H54 (cell line): ENCODE measurements around the gene FNDC10.

ENCODE experiments used
- DNase-seq: peaks from one replicate; pipeline ENCODE4 v3.0.0; 2011; ENCODE audit warnings: low spot score, mixed read lengths; ENCODE audit not compliant: insufficient read length
- FAIRE-seq: peaks from 3 replicates; lab custom pipeline; 2011; peaks lifted over from hg19 to GRCh38; lab: Jason Lieb, UNC
- POLR2A ChIP-seq: IDR thresholded peaks from 2 replicates; pipeline ENCODE4 v1.6.1; 2011; ENCODE audit warnings: low read depth, mild to moderate bottlenecking, low read length

The FNDC10 gene

DNA sequence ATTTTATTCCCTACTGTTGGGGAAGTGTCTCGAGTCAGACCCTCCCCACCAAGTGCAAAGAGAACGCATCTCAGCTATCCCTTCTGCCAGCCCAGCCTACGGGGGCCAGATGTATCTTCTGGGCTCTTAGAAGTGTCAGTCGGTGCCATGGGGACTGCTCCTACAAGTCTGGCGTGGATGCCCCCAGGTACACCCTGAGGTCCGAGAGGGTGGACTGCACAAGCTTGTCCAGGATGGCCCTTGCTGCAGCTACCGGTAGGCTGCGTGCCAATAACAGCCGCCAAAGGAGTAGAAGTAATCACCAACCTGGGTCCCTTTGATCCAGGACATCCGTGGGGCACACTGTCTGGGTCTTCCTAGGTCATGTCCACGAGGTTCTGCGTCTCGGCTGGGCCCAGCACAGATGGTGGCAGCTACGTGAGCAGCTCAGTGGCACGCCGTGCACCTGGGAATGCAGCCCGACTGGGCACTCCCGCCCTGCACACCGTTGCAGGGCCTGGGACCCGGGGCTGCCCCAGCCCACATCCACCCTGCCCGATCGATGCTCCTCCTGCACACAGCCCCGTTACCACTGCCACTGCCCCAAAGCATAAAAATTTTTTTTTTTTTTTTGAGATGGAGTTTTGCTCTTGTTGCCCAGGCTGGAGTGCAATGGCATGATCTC is 16.5 kb downstream of the FNDC10 start:
- FAIRE-seq (no peak), DNase-seq (no peak)
- no peak for TF ChIP-seq POLR2A

DNA sequence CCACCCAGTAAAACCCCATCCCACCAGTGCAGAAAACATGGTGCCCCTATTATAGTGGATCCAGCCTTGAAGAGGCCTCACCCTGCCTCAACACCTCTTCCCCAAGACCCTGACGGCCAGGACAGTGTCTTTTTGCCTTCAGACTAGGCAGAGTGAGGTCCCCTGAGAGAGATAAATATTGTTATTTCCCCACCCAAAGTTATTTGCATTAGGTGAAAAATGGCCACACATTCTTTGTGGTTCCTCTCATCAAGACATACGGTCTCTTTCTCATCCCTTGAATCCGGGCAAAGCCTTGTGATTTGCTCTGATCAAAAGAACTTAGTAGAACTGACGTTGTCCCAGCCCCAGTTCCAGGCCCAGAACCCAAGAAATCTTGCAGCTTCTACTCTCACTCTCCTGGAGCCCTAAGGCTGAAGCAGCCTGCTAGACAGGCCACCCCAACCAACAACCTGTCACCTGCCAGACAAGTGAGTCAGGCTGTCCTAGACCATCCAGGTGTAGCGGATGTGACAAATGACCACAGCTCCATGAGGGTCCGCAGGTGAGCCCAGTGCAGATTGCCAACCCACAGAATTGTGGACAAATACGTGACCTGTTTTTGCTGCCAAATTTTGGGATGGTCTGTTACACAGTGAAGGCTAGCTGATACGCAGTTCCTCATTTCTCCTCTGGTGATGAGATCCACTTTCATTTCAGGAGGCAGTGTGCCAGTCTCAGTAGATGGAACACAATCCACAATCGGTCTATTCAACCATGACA is 17.2 kb downstream of the FNDC10 start:
- DNase-seq (no peak), FAIRE-seq (no peak)
- TF ChIP-seq POLR2A: no peak

DNA sequence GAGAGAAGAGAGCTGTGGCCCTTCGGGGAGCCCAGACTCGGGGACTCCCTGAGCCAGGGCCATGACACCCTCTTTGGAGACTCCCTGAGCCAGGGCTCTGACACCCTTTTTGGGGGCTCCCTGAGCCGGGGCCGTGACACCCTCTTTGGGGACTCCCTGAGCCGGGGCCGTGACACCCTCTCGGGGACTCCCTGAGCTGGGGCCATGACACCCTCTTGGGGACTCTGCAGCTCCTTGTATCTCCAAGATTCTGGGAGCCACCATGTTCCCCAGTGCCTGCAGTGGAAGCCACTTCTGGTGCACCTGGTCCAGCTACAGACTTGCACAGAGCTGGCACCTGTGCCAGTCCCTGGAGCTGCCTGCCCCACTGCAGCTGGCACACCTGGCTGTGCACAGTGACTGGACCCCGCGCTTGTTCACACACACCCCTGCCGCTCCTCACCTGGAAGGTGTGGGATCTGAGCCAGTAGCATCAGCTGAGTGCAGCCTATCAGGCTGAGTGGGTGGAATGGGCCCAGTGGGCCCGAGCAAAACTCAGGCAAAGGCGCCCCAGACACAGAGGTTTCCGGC is 21.5 kb downstream of the FNDC10 start:
- no peak for TF ChIP-seq POLR2A
- FAIRE-seq (no peak), DNase-seq (no peak)

- TF ChIP-seq POLR2A: no peak
- FAIRE-seq (no peak), DNase-seq (no peak)
Observed at GRCh38 chr1:1577367-1578011, 22.4 kb downstream of the FNDC10 start.

DNA sequence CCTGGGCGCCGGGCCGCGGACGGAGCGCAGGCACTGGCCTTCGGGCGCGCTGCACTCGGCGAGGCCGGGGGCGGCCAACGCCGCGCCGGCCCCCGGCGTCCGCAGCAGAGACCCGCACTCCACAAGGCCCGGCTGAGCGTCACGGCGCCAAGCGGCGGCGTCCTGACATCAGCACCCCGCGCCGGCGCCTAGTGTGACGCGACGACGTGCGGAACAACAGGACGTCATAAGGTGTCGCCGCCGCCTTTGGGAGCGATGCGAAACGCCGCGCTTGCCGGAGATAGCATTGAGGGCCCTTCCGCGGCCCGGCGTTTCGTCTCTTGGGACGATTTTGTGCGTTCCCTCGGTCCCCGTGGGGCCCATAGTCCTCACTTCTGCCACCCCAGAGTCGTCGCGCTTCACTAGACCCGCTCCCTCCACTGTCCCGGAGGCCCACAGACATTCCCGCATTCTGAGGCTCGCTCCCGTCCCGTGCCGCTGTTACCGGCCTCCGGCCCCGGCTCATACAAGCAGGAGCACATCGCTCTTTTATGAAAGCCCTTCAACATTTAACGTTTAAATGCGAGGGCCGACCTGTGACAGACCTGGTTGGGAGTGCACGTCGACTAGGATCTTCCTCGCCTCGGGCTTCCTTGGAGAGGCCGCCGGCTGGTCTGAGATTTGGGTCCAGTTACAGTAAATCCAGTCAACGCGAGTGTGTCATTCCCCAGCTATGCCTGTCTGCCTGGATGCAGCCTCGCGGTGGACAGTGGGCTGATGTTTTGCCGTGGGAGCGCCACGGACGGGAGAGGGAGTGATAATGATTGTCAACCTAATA is 25.0 kb downstream of the FNDC10 start, which contains the start of gene SSU72:
Gene SSU72 (minus strand): TSS at position 143 of the 817 bp plus-strand sequence. CDS start 306 bp downstream, outside the sequence.
- FAIRE-seq: no peak
- peak; percentile 67 for DNase-seq
- TF ChIP-seq POLR2A: peak; percentile 70

DNA sequence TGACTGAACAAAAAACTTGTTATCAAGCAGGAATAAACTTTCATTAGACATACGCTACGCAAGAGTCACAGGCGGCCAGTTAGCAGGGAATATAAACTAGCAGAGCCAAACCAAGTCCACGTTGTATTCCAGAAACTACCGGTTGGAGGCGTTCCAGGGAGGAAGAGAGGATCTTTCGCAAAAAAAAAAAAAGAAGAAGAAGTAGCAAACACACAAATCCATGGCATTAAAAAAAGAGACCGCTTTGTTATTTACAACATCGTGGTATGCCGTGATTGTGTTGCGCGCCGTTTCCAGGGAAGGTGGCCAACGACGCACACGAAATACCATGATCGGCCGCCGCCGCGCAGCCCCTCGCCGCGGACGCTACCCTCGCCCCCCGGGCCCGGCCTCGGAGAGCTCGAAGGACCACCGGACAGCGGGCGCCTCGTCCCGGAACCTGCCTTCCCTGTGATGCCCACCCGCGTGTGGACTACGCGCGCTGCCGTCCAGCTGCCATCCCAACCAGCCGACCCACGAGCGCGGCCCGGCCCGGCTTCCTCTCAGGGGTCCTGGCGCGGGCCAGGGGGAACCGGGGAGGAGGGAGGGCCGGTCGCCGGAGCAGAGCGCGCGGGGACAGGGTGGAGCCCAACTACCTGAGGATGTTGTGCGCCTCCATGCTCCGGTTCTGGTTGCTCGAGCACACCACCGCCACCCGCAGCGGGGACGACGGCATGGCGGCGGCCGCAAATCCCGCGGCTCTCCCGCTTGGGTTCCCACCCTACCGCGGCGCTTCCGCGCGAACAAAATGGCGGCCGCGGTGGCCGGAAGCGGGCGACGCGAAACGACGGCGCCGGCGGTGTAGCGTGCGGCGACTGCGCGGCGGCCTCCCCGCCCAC is 25.9 kb downstream of the FNDC10 start:
- DNase-seq (peak; percentile 58), FAIRE-seq (no peak)
- TF ChIP-seq POLR2A: 0 out of 2 replicates have a peak, but pooled peaks have one; percentile 39

- no peak for FAIRE-seq
- DNase-seq: no peak
- no peak for TF ChIP-seq POLR2A
Observed at GRCh38 chr1:1569341-1569740, 30.6 kb downstream of the FNDC10 start.

DNA sequence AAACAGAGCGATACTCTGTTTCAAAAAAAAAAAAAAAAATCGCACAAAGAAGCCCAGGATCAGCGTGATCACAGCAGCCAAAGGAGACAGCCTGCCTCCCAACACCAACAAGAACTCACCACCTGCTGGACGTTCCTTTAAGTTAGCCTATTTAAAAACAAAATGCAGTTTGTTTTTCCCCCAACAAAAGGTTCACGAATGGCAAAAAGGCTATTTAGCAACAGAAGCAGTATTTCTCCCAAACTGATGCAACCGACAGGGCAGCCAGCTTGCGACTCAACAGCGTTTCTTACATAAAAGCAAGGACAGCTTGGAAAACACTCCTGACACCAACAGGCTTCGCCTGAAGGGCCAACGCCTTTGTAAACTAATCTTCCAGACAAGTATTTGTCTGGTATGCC is 32.0 kb downstream of the FNDC10 start:
- DNase-seq: no peak

DNA sequence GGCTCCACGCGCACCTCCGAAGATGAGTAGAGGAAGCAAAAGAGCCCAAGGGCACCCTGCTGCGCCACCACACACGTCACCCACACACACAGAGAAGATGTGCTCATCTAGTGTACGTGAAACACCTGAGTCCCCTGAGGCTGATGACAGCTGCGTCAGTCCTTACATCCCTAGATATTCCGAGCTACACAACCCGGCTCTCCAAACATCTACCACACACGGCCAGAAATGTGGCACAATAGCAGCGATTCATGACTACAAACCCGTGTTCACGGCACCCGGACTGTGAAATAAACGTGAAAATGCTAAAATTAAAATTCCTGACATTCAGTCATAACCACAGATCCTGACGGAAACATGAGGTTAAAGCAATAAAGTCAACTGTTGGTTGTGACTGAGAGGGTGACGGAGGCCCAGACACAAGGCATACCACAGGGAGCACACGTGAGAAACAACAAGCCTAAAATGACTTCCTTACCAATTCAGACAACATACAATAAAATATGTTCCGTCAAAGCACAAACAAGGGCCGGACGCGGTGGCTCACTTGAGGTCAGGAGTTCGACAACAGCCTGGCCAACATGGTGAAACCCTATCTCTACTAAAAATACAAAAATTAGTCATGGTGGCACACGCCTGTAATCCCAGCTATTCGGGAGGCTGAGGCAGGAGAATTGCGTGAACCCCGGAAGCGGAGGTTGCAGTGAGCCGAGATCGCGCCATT is 32.6 kb downstream of the FNDC10 start:
- no peak for TF ChIP-seq POLR2A
- DNase-seq (no peak), FAIRE-seq (no peak)

More for the DNA sequence above, 32.0 kb downstream of the FNDC10 start:
- no peak for TF ChIP-seq POLR2A
- FAIRE-seq: no peak

DNA sequence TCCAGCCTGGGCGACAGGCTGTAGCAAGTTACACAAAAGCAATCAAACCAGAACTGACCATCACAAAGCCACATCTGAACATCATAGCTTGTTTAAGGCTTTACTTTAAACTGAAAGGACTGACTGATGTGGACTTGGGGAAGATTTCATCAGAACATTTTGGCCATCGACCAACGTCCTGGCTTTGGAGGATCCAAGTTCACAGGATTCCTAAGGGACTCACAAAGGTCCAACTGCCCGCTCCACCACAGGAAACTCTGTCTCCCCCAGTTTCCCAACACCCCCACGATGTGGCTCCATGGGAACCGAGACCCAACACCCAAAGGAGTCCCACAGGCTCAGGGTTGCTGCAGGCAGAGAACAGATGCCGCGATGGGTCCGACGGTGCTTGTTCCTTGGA is 34.6 kb downstream of the FNDC10 start:
- TF ChIP-seq POLR2A: no peak
- DNase-seq (no peak), FAIRE-seq (no peak)

DNA sequence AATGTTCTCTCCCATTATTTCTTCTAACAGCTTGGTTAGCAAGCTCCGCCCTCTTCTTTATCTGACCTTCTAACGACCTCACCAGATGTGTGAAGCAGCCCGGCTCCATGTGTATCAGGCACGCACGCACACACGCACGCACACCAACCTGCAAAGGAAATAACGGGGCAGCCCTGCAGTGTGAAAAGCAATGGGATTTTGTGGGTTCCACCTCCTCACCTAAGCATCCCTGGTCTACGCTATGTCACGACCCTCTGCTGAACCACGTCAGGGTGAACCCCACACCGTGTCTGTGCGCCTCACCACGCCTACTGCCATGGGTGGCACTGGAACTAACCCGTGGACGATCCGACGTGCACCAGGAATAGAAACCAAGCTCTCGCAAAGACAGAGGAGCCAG is 35.7 kb downstream of the FNDC10 start:
- FAIRE-seq (no peak), DNase-seq (no peak)
- TF ChIP-seq POLR2A: no peak

- no peak for TF ChIP-seq POLR2A
- DNase-seq (no peak), FAIRE-seq (no peak)
Observed at GRCh38 chr1:1563688-1564087, 36.2 kb downstream of the FNDC10 start.
